Testis (tissue), 2 donors: ENCODE data around the gene OTOP2.

Experiments
- CTCF ChIP-seq, 3 experiments: fragments of 450-650 bp in 2 of 3; fragments of 200-600 bp in 1 of 3; sonication (generic) in 1 of 3; IDR thresholded peaks; one replicate each; pipeline ENCODE4 v1.5.1; 2016 to 2019; ENCODE audit warnings: antibody characterized with exemption in 3 of 3, mild to moderate bottlenecking in 2 of 3, moderate library complexity in 1 of 3
- POLR2A ChIP-seq: fragments of 450-650 bp; IDR thresholded peaks from one replicate; pipeline ENCODE4 v1.6.1; 2017; ENCODE audit warnings: antibody characterized with exemption, mild to moderate bottlenecking, moderate library complexity

GRCh38 chr17:74930535-74931036 lies 6.5 kb downstream of the OTOP2 start:
- TF ChIP-seq POLR2A (no peak), CTCF (IDR thresholded peaks at IDR 0.05) (no peak)
